Testis (tissue), 3 donors: ENCODE data around the gene HGFAC. TPM values are rescaled to one million over a fixed set of nuclear protein-coding genes. Genes with fewer than 3 reads are reported as not detected.

Source experiments
- DNase-seq: peaks from one replicate; pipeline ENCODE4 v3.0.0-alpha.2; 2019
- H3K27ac ChIP-seq, 2 donors: fragments of 200-600 bp; sonication (generic); one replicate each; pipeline ENCODE4 v1.5.1; 2019
- H3K27me3 ChIP-seq: fragments of 200-600 bp; sonication (generic); one replicate; pipeline ENCODE4 v1.5.1; 2019
- H3K36me3 ChIP-seq: fragments of 200-600 bp; sonication (generic); one replicate; pipeline ENCODE4 v1.5.1; 2017; ENCODE audit warnings: low read depth; ENCODE audit errors: missing control alignments
- H3K4me1 ChIP-seq: fragments of 200-600 bp; sonication (generic); one replicate; pipeline ENCODE4 v1.5.1; 2019
- H3K4me3 ChIP-seq, 2 donors: fragments of 200-600 bp; sonication (generic); one replicate each; pipeline ENCODE4 v1.5.1; 2017 to 2019
- H3K9me3 ChIP-seq: fragments of 200-600 bp; sonication (generic); one replicate; pipeline ENCODE4 v1.5.1; 2017
- CTCF ChIP-seq, 3 experiments: fragments of 450-650 bp in 2 of 3; fragments of 200-600 bp in 1 of 3; sonication (generic) in 1 of 3; IDR thresholded peaks; one replicate each; pipeline ENCODE4 v1.5.1; 2016 to 2019; ENCODE audit warnings: antibody characterized with exemption in 3 of 3, mild to moderate bottlenecking in 2 of 3, moderate library complexity in 1 of 3
- POLR2A ChIP-seq: fragments of 450-650 bp; IDR thresholded peaks from one replicate; pipeline ENCODE4 v1.6.1; 2017; ENCODE audit warnings: antibody characterized with exemption, mild to moderate bottlenecking, moderate library complexity
- WGBS, 2 donors: methylation state at CpG; one replicate each; pipeline ENCODE4 v1.1.5; 2018; 5-methylcytosine and 5-hydroxymethylcytosine counted together
- intact Hi-C: fragments of 100-400 bp; cut with DNase I; formaldehyde crosslinking; loops from one replicate; pipeline ENCODE4 v1.15.1; 2023; ENCODE audit warnings: low total_unique reads
- polyA plus RNA-seq: library from polyadenylated mRNA; stranded (reverse); fragments of 350-450 nt; fragmentation: Illumina TruSeq; extraction: RNeasy Lipid Tissue Mini Kit (QIAGEN cat#74804); gene quantifications from one replicate; pipeline ENCODE4 v1.2.3, GENCODE V29; 2014; ENCODE audit warnings: low read depth, low replicate concordance; ENCODE audit not compliant: insufficient read depth
- total RNA-seq, 2 donors: library from RNA; depleted of rRNA; stranded (reverse); fragments of >200 nt; gene quantifications; one replicate each; pipeline ENCODE4 v1.2.3, GENCODE V29; 2016

The HGFAC gene
- total and polyA plus RNA-seq, 3 donors from 2014 or later: 15.5 to 72.3 (median 16.8) TPM

GRCh38 chr4:3447431-3448395 lies 5.9 kb downstream of the HGFAC start:
- TF ChIP-seq POLR2A (no peak), CTCF (IDR thresholded peaks at IDR 0.05) (no peak)
- Histone ChIP-seq H3K4me3 (no peak overlapping the region), H3K36me3 (no peaks in the 10 kb centered on the region), H3K9me3 (no peaks in the 10 kb centered on the region), H3K27ac (no peak overlapping the region), H3K27me3 (no peaks in the 10 kb centered on the region), H3K4me1 (no peaks in the 10 kb centered on the region)
- no peak for DNase-seq
- intact Hi-C loops: no loop called here
- 93 to 96% methylated on average over 12 to 53 of the region's 53 CpGs for WGBS, 2 donors

- no peak overlapping the region for H3K27ac ChIP-seq
- H3K4me1 ChIP-seq: no peaks in the 10 kb centered on the region
- intact Hi-C loops: no loop called here
- 92 to 100% methylated on average over 4 to 21 of the region's 21 CpGs for WGBS, 2 donors
- H3K36me3 ChIP-seq: no peaks in the 10 kb centered on the region
- no peak overlapping the region for H3K4me3 ChIP-seq
- TF ChIP-seq CTCF (IDR thresholded peaks at IDR 0.05): no peak
- no peak for TF ChIP-seq POLR2A
- H3K27me3 ChIP-seq: no peaks in the 10 kb centered on the region
- DNase-seq: no peak
- H3K9me3 ChIP-seq: no peaks in the 10 kb centered on the region
Measured at GRCh38 chr4:3449047-3449573, 7.3 kb downstream of the HGFAC start.

GRCh38 chr4:3449574-3450534 lies 8.1 kb downstream of the HGFAC start:
- no peaks in the 10 kb centered on the region for H3K36me3 ChIP-seq
- no peak overlapping the region for H3K27ac ChIP-seq
- DNase-seq: no peak
- TF ChIP-seq POLR2A (no peak), CTCF (IDR thresholded peaks at IDR 0.05) (no peak)
- WGBS, 2 donors: 78 to 82% methylated on average over 28 to 35 of the region's 35 CpGs
- H3K27me3 ChIP-seq: no peaks in the 10 kb centered on the region
- intact Hi-C loops: no loop called here
- no peak overlapping the region for H3K4me3 ChIP-seq
- H3K9me3 ChIP-seq: no peaks in the 10 kb centered on the region
- H3K4me1 ChIP-seq: no peaks in the 10 kb centered on the region

GRCh38 chr4:3450643-3451042 lies 8.9 kb downstream of the HGFAC start:
- no peak overlapping the region for H3K27ac ChIP-seq
- no peaks in the 10 kb centered on the region for H3K36me3 ChIP-seq
- WGBS, 2 donors: 97 to 100% methylated on average over 4 of the region's 4 CpGs
- H3K27me3 ChIP-seq: no peaks in the 10 kb centered on the region
- DNase-seq: no peak
- no peak for TF ChIP-seq CTCF (IDR thresholded peaks at IDR 0.05)
- TF ChIP-seq POLR2A: no peak
- H3K9me3 ChIP-seq: no peaks in the 10 kb centered on the region
- no peak overlapping the region for H3K4me3 ChIP-seq
- intact Hi-C loops: no loop called here
- no peaks in the 10 kb centered on the region for H3K4me1 ChIP-seq
